OCI-LY3 (cell line): ENCODE measurements around the gene FCN1.

Experiments
- CTCF ChIP-seq: fragments of 200-600, 300-600 bp; sonication (generic); IDR thresholded peaks from 2 replicates; pipeline ENCODE4 v1.5.1; 2014; ENCODE audit warnings: antibody characterized with exemption, low read length, low read depth
- EZH2phosphoT487 ChIP-seq: fragments of 200-600 bp; shearing (Covaris generic); IDR thresholded peaks from 2 replicates; pipeline ENCODE4 v1.6.1; 2018; ENCODE audit warnings: antibody characterized with exemption, mixed run types, low read depth

DNA sequence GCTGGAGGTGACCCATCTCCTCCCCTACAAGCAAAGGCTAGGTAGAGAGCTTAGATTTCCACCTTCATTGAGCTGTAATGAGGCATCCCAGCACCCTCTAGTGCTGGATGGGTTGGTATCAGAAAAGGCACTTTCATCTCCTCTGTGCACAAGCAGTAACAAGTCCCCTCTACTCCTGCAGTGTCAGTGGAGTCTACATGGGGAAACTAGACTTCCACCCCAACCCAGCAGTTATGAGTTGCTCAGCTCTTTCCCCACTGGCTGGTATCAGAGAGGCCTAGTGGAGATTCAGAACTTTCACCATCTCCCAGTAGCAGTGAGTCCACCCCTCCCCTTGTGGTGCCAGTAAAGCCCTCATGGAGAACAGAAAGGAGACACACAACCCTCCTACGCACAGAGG lies 17.9 kb downstream of the FCN1 start:
- peak; percentile 11; the same call in 1 of the 2 replicates for TF ChIP-seq CTCF
- TF ChIP-seq EZH2phosphoT487, result no peak
